ENCODE measurements around the gene PCDHGB2.
"Not testable (repeated sequence)": the region's sequence is repeated elsewhere in the genome, so short reads cannot be mapped to it uniquely, and the experiment has no call there.

PCDHGB2 gene

GRCh38 chr5:141387557-141388311 lies 27.9 kb downstream of the PCDHGB2 start, which contains the start of gene PCDHGB4:
TSS of gene PCDHGB4 (plus strand) at chr5:141387698. CDS start at chr5:141387885, 187 bp downstream.
- H3K4me3 ChIP-seq (ENCODE audit: control insufficient read depth, low read depth, low read length): peak within 1 kb of the TSS; percentile 29
- not testable (repeated sequence) for DNase-seq (ENCODE audit: low read depth)
- TF ChIP-seq CTCF (IDR thresholded peaks at IDR 0.05; ENCODE audit: control insufficient read depth, insufficient read depth, low read depth, low read length, missing control alignments): peak; percentile 60

GRCh38 chr5:141388661-141389060 lies 28.9 kb downstream of the PCDHGB2 start:
- TF ChIP-seq CTCF (IDR thresholded peaks at IDR 0.05; ENCODE audit: control insufficient read depth, insufficient read depth, low read depth, low read length, missing control alignments): no peak
- no peak overlapping the region for H3K4me3 ChIP-seq (ENCODE audit: control insufficient read depth, low read depth, low read length)
- no peak for DNase-seq (ENCODE audit: low read depth)

- H3K4me3 ChIP-seq (ENCODE audit: control insufficient read depth, low read depth, low read length): no peak overlapping the region
- TF ChIP-seq CTCF (IDR thresholded peaks at IDR 0.05; ENCODE audit: control insufficient read depth, insufficient read depth, low read depth, low read length, missing control alignments): no peak
Measured at GRCh38 chr5:141389153-141390042, 29.6 kb downstream of the PCDHGB2 start.

GRCh38 chr5:141392429-141393198 lies 32.8 kb downstream of the PCDHGB2 start, which contains the start of gene PCDHGA8:
TSS of gene PCDHGA8 (plus strand) at chr5:141392633. CDS start at chr5:141392814, 181 bp downstream.
- peak; percentile 44 for TF ChIP-seq CTCF (IDR thresholded peaks at IDR 0.05; ENCODE audit: control insufficient read depth, insufficient read depth, low read depth, low read length, missing control alignments)
- peak within 1 kb of the TSS; percentile 43 for H3K4me3 ChIP-seq (ENCODE audit: control insufficient read depth, low read depth, low read length)
- no peak for DNase-seq (ENCODE audit: low read depth)

More at GRCh38 chr5:141389153-141390042, 29.6 kb downstream of the PCDHGB2 start:
- no peak for DNase-seq (ENCODE audit: low read depth)

- no peak for TF ChIP-seq CTCF (IDR thresholded peaks at IDR 0.05; ENCODE audit: control insufficient read depth, insufficient read depth, low read depth, low read length, missing control alignments)
- no peak for DNase-seq (ENCODE audit: low read depth)
- H3K4me3 ChIP-seq (ENCODE audit: control insufficient read depth, low read depth, low read length): no peak overlapping the region
Measured at GRCh38 chr5:141393267-141393666, 33.5 kb downstream of the PCDHGB2 start.

GRCh38 chr5:141394401-141395187 lies 34.8 kb downstream of the PCDHGB2 start:
- DNase-seq (ENCODE audit: low read depth); H3K4me3 ChIP-seq (ENCODE audit: control insufficient read depth, low read depth, low read length): not testable (repeated sequence)
